ENCODE data around the gene ARMH3.
"Not testable (repeated sequence)": the region's sequence is repeated elsewhere in the genome, so short reads cannot be mapped to it uniquely, and the experiment has no call there.

ARMH3 gene

GRCh38 chr10:102054881-102055646 is 909 bp downstream of the ARMH3 start:
- FAIRE-seq; DNase-seq (ENCODE audit: extremely low spot score, insufficient read length, low read depth): not testable (repeated sequence)

DNA sequence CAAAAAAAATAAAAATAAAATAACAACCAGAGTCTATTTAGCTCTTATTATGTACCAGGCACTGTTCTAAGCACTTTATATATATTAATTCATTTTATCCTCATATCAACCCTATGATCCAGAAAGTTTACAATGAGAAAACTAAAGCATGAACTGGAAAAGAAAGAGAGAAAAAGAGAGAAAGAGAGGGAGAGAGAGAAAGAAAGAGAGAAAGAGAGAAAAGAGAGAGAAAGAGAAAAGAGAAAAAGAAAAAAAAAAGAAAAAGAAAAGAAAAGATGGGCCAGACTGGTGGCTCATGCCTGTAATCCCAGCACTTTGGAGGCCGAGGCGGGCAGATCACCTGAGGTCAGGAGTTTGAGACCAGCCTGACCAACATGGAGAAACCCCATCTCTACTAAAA is 9.9 kb downstream of the ARMH3 start:
- no peak for FAIRE-seq
- DNase-seq (ENCODE audit: extremely low spot score, insufficient read length, low read depth): no peak

DNA sequence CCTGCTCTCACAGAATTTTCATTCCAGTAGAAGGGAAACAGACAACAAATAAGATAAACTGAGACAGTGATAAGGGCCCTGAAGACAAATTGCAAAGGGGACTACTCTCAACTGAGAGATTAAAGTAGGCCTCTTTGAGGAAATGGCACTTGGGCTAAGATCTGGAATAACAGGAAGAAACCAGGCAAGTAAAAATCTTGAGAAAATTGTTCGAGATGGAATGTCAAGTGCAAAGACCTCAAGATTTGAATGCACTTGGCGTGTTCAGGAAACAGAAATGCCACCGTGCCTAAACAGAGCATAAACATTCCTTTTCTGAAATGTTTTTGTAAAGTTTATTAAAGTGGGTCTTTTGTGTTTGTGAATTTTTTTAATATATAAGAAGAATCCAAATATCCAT is 10.7 kb downstream of the ARMH3 start:
- FAIRE-seq (no peak), DNase-seq (ENCODE audit: extremely low spot score, insufficient read length, low read depth) (no peak)

DNA sequence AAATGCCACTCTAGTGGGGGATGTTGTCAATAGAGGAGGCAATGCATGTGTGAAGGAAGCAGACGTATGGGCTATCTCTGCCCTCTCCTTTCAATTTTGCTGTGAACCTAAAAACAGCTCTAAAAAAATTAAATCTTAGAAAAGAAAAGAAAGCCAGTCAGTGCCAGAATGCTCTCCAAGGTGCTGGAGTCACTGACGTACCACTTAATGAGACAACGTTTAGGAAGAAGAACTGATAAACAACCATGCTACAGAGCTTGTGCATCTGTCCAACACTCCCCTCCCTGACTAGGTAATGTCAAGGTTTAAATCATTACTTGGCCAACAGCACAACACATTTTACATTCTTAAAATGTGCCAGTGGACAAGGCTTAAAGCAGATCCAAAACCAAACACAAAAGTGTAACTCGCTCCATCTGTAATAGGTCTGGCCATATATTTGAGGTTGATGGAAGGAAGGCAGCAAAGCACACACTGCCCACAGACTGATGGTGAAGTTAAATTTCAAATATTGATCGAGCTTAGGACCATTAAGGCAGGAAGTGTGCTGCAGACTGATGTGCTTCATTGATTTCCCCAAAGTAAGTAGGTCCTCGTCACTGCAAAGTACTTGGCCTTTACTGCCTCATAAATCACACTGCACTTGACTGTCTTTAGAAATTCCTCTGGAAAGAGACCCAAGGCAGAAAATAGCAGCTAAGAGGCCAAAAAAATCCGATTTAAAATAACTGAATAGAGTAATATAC is 15.5 kb downstream of the ARMH3 start:
- DNase-seq (ENCODE audit: extremely low spot score, insufficient read length, low read depth): no peak
- no peak for FAIRE-seq

GRCh38 chr10:102038410-102038809 is 17.6 kb downstream of the ARMH3 start:
- FAIRE-seq (no peak), DNase-seq (ENCODE audit: extremely low spot score, insufficient read length, low read depth) (no peak)

- FAIRE-seq: not testable (repeated sequence)
These were observed 20.2 kb downstream of the ARMH3 start for GRCh38 chr10:102035807-102036206.

DNA sequence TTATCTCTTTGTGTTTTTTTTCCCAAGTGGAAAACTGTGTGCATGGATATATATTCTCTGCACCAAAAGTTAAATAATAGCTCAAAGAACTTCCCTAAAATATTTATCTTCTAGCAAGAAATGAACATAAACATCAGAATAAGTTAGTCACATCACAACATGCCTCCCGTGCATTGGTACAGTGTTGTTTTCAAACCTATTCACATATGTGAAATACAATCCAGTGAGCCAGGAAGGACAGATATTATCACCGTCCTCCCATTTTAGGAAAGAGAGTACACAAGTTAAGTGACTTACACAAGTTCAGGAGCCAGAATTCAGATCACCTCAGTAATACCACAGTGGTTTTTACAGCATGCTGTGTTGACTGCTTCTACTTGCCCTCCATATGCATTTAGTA is 22.2 kb downstream of the ARMH3 start:
- DNase-seq (ENCODE audit: extremely low spot score, insufficient read length, low read depth) (no peak), FAIRE-seq (no peak)

More at GRCh38 chr10:102035807-102036206, 20.2 kb downstream of the ARMH3 start:
- DNase-seq (ENCODE audit: extremely low spot score, insufficient read length, low read depth): not testable (repeated sequence)

DNA sequence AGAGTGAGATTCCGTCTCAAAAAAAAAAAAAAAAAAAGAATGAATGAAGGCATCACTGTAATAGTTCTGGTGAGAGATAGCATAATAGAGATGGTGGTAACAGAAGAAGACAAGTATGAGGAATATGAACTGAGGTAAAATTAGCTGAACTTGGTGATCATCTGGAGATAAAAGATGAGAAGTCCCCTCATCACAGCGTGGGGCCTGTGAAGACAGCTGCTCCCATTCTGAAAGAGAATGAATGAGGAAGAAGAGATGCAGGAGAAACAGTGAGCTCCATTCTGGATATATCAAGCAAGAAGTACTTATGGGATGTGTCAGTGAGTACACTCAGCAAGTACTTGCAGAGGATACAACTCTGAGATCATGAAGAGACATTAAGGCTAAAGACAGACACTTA is 28.7 kb downstream of the ARMH3 start:
- DNase-seq (ENCODE audit: extremely low spot score, insufficient read length, low read depth): no peak

DNA sequence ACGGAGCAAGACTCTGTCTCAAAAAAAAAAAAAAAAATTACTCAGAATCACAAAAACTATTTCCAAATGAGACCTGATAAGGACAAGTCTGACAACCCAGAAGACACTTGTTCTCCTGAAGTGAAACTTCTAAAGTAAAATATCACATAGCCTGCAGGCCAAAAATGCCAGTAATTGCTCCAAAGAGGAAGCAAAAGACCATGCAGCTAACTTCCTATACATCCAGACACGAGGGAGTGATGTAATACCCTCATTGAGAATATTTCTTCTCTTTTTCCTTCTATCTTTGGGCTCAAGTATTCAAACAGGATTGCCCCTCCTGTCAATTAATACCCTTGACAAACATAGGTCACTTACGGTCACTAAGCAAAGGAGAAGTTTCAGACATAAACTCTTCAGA is 31.2 kb downstream of the ARMH3 start:
- DNase-seq (ENCODE audit: extremely low spot score, insufficient read length, low read depth) (no peak), FAIRE-seq (no peak)

More for the DNA sequence above, 28.7 kb downstream of the ARMH3 start:
- no peak for FAIRE-seq

DNA sequence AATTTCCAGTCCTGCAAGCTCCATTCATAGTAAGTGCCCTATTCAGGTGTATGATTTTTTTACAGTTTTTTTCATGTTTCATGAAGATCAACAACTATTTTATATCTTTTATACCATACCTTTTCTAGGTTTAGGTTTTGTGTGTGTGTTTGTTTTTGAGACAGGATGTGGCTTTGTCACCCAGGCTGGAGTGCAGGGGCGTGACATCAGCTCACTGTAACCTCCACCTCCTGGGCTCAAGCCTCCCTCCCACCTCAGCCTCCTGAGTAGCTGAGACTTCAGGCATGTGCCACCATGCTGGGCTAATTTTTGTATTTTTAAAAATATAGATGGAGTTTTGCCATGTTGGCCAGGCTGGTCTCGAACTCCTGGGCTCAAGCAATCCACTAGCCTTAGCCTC is 35.0 kb downstream of the ARMH3 start:
- FAIRE-seq (no peak), DNase-seq (ENCODE audit: extremely low spot score, insufficient read length, low read depth) (no peak)

DNA sequence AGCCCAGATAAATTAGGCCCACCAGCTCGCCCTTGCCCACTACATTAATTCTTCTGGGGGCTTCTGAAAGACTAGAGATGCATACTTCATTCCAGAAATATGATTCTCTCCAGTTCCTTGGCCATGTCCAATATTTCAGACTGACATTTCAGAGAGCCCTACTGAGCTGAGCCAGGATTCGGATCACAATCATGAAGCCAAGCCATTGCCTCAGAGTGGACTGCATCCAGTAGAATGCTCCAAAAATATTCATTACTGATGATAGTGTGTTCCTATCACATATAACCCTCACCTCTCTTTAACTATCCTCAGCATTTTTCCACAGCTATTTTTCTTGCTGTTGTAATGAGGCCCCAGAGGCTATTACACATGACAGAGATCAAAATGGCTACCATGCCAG is 38.7 kb downstream of the ARMH3 start:
- no peak for FAIRE-seq

DNA sequence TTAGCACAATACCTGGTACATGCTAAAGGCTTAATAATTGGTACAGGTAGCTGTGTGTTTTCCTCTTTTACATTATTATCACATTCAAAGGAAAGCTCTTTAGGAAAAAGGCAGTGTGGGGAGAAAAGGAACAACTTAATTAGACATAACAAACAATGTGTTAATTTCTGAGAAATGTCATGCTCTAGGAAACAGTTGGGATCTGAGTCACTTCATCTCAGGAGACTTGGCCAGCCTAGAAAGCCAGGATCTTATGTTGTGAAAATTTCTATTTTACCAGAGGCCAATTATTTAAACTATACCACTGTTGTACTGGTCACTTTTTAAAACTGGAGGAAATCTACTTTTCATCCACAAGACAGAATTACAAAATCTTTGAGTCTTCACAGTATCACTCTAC is 39.6 kb downstream of the ARMH3 start:
- FAIRE-seq: no peak
- DNase-seq (ENCODE audit: extremely low spot score, insufficient read length, low read depth): no peak

More for the DNA sequence above, 38.7 kb downstream of the ARMH3 start:
- no peak for DNase-seq (ENCODE audit: extremely low spot score, insufficient read length, low read depth)

DNA sequence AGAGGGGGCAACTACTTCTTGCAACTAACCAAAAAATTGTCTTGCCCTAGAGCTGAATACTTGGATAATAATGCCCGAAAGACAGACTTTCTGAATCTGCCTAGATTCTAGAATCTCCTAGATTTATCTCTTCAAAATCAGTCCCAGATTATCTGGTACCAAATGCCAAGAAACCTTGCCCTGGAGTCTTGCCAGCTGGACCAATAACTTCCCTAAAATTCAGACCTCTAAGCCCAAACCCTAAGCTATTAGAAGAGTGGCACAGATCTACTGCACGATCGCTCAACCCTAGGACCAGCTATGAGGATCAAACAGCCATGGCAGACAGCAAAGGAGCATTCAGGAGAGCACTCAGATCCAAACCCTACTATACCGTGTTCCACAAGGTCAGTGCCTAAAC is 45.0 kb downstream of the ARMH3 start:
- no peak for DNase-seq (ENCODE audit: extremely low spot score, insufficient read length, low read depth)
- no peak for FAIRE-seq

GRCh38 chr10:102009801-102010425 is 46.1 kb downstream of the ARMH3 start:
- DNase-seq (ENCODE audit: extremely low spot score, insufficient read length, low read depth) (peak; percentile 47), FAIRE-seq (peak; percentile 92)

- peak; percentile 12 for FAIRE-seq
These were observed 48.2 kb downstream of the ARMH3 start for GRCh38 chr10:102007796-102008195.

GRCh38 chr10:102007031-102007430 is 48.9 kb downstream of the ARMH3 start:
- not testable (repeated sequence) for DNase-seq (ENCODE audit: extremely low spot score, insufficient read length, low read depth); FAIRE-seq

More at GRCh38 chr10:102007796-102008195, 48.2 kb downstream of the ARMH3 start:
- DNase-seq (ENCODE audit: extremely low spot score, insufficient read length, low read depth): no peak

DNA sequence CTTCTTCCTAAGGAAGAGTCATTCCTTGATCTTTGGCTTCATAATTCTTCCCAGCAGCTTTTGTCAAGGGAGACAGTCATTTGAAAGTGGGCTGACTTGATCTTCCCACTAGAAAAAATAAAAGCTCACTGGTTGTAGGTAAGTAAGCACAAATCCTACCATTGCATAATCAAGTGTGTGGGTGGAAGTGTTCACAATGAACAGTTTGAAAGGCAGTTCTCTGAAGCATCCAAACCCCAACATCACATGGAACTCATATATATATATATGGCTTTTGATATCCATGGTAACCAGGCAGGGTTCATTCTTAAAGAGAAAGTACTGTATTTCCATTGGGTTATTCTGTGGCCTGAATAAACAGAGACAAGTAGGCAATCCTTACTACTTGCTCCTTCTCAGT is 51.6 kb downstream of the ARMH3 start:
- DNase-seq (ENCODE audit: extremely low spot score, insufficient read length, low read depth): no peak
- no peak for FAIRE-seq

DNA sequence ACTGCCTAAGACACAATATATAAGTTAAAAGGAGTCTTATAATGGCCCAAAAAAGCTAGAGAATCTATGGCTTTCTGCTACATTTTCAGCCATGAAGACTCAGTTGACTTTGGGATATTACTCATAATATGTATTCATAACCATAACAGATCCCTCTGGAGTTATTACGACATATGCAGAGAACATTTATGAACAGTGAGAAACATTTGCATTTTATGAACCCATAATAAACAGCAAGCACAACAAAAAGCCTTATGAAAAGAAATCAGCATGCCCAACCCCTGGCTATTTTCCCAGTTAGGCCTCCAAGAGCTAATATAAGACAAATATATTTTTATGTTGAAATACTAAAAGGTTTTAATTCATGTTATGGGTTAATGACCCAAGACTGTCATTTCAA is 52.4 kb downstream of the ARMH3 start:
- no peak for DNase-seq (ENCODE audit: extremely low spot score, insufficient read length, low read depth)
- no peak for FAIRE-seq

DNA sequence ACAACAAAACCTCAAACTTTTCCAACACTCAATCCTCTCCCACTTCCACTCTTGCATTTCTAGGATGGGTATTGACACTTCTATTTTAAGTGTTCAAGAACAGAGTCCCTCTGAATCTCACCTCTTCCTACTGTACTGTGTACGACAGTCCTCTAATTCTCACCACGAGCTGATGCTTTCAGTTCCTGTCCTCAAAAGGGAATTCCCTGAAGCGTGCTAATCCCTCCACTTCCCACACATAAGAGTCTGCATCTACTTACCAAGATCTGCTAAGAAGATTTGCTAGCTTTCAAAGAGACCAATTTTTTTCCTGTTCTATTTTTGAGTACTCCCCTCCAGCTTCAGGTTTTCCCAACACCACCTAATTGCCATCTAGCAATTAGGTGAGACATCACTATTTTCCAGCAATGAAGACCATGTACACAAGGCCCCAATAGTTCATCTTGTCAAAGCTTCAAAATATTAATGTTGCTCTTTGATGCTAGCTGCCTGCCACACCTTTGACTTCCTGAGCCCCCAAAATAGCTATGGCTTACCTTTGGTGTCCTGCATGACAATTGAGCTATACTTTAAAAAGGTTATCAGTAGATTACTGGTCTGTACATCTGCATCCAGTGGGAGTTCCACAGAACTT is 54.4 kb downstream of the ARMH3 start:
- DNase-seq (ENCODE audit: extremely low spot score, insufficient read length, low read depth) (no peak), FAIRE-seq (peak; percentile 97)

DNA sequence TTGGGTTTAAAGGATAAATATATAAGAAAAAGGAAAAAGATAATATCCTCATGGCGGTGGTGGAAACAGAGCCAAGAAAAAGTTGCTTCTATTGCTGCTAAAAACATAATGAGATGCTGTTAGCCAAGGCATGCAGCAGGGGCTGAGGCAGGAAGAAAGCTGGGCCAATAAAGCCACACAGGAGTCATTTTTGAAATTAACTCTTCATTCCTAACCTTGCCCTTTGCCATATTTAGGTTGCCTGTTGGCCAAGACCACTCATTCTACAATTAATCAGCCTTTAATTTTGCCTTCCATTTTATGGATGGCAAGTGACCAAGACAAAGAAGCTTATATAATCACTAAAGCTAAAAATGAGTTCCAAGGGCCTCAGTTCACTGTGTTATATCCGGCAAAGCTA is 58.2 kb downstream of the ARMH3 start:
- no peak for DNase-seq (ENCODE audit: extremely low spot score, insufficient read length, low read depth)

More for the DNA sequence above, 58.2 kb downstream of the ARMH3 start:
- FAIRE-seq: no peak
